ENCODE results near the gene PGC. TPM values are rescaled to one million over a fixed set of nuclear protein-coding genes. Genes with fewer than 3 reads are reported as not detected.

PGC gene
- total and polyA plus RNA-seq, 9 of the 15 experiments (the other 6 are each of a cell fraction or from before 2014, with no cell fraction given), result 0.17 to 0.40 TPM; not detected in 7

DNA sequence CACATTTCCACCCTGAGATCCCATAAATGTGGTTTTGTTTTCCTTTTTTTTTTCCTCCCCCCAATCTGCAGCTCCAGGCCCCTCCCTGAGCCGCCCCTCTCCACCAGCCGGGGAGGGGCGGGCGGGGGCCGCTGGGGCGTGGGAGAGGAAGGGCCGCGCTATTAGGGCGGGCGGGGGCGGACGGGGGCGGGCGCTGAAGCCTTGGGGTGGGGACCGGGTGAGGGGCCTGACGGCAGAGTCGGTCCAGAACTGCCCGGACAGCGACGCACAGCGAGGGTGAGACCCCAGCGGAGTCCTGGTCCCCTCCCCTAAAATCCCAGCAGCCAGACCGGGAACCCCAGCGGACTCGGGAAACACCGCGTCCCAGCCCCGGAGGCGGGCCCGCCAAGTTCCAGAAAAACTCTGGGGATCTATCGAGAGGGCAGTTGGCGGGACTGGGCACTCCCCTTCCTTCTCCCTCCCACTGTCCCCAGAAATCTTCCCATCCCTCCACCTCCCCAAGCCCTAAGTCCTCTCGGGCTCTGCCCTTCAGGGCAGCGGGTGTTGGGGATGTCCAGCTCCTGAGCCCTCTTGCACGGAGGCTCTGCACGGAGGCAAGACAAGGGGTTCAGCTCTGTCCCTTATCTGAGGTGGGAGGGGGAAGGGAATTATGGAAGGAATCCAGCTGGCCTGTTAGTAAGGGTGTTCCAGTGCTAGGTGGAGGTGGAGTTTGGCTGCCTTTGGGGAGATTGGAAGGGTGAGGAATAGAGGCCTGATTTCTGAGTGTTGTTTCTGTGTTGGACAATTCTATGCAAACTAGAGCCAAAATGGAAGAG lies 33.6 kb upstream of the PGC start, which contains the start of gene PRICKLE4 (continued):
- TF ChIP-seq FOXP1 (CRISPR knock-in tag; IDR thresholded peaks at IDR 0.05) (no peak), MTA3 (IDR thresholded peaks at IDR 0.05; ENCODE audit: borderline replicate concordance) (peak; percentile 56; the same call in 1 of the 2 replicates), ELF1 (tag; IDR thresholded peaks at IDR 0.05) (no peak), SAP30 (IDR thresholded peaks at IDR 0.05; ENCODE audit: borderline replicate concordance, insufficient read depth, low read depth, low read length, poor library complexity, severe bottlenecking) (peak; percentile 25), RCOR1 (IDR thresholded peaks at IDR 0.05; ENCODE audit: borderline replicate concordance in 1 of 2, low read depth in 2 of 2, low read length in 2 of 2) (0 out of 4 replicates have a peak, but pooled peaks of 1 of the 2 experiments have one; percentile 14), LEF1 (IDR thresholded peaks at IDR 0.05) (no peak), ZFX (CRISPR knock-in tag; IDR thresholded peaks at IDR 0.05) (0 out of 2 replicates have a peak, but pooled peaks have one; percentile 34), ELF4 (CRISPR knock-in tag; IDR thresholded peaks at IDR 0.05) (0 out of 2 replicates have a peak, but pooled peaks have one; percentile 65), PBX2 (CRISPR knock-in tag; IDR thresholded peaks at IDR 0.05; ENCODE audit: low read depth) (no peak), PBX2 (tag; conservative IDR thresholded peaks at IDR 0.05; ENCODE audit: low read depth) (no peak), KLF16 (IDR thresholded peaks at IDR 0.05) (no peak), ESRRA (IDR thresholded peaks at IDR 0.05; ENCODE audit: borderline replicate concordance, low read depth) (0 out of 2 replicates have a peak, but pooled peaks have one; percentile 13), GATAD2A (IDR thresholded peaks at IDR 0.05) (no peak), MNT (conservative IDR thresholded peaks at IDR 0.05) (no peak), MYNN (IDR thresholded peaks at IDR 0.05) (no peak), MYNN (CRISPR knock-in tag; IDR thresholded peaks at IDR 0.05) (no peak), NCOA4 (IDR thresholded peaks at IDR 0.05; ENCODE audit: partially characterized antibody) (no peak), GABPA (tag; conservative IDR thresholded peaks at IDR 0.05; ENCODE audit: low read depth) (no peak), TEAD4 (IDR thresholded peaks at IDR 0.05; ENCODE audit: low read length) (peak; percentile 9; the same call in 1 of the 2 replicates), TEAD4 (CRISPR knock-in tag; IDR thresholded peaks at IDR 0.05; ENCODE audit: borderline replicate concordance) (no peak)
- TF ChIP-seq, protein P1, sequence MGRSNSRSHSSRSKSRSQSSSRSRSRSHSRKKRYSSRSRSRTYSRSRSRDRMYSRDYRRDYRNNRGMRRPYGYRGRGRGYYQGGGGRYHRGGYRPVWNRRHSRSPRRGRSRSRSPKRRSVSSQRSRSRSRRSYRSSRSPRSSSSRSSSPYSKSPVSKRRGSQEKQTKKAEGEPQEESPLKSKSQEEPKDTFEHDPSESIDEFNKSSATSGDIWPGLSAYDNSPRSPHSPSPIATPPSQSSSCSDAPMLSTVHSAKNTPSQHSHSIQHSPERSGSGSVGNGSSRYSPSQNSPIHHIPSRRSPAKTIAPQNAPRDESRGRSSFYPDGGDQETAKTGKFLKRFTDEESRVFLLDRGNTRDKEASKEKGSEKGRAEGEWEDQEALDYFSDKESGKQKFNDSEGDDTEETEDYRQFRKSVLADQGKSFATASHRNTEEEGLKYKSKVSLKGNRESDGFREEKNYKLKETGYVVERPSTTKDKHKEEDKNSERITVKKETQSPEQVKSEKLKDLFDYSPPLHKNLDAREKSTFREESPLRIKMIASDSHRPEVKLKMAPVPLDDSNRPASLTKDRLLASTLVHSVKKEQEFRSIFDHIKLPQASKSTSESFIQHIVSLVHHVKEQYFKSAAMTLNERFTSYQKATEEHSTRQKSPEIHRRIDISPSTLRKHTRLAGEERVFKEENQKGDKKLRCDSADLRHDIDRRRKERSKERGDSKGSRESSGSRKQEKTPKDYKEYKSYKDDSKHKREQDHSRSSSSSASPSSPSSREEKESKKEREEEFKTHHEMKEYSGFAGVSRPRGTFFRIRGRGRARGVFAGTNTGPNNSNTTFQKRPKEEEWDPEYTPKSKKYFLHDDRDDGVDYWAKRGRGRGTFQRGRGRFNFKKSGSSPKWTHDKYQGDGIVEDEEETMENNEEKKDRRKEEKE (IDR thresholded peaks at IDR 0.05; ENCODE audit: borderline replicate concordance in 1 of 2, control insufficient read depth in 1 of 2, low read depth in 2 of 2, low read length in 1 of 2), result no peak
